Measurements from ENCODE around the gene GPR150.

- TF ChIP-seq CTCF (IDR thresholded peaks at IDR 0.05; ENCODE audit: low read depth, low read length) (no peak), POLR2A (IDR thresholded peaks at IDR 0.05; ENCODE audit: extremely low read depth, insufficient read length) (no peak), MYC (IDR thresholded peaks at IDR 0.05; ENCODE audit: low read depth, low read length) (no peak)
Measured at GRCh38 chr5:95620030-95620869, at the start of gene GPR150.
